HG03108 (cell line): ENCODE measurements around the gene MOXD1.
A peak's percentile ranks its signal among the peaks of the same experiment; 100 is the strongest.

Experiments
- ATAC-seq: cut with Tn5 transposase; IDR thresholded peaks from one replicate; pipeline ENCODE4 v1.9.1; 2021; ENCODE audit warnings: moderate library complexity; ENCODE audit not compliant: unreplicated experiment

Gene MOXD1

GRCh38 chr6:132400883-132401617, at the start of gene MOXD1:
Gene MOXD1, minus strand, starts transcription at chr6:132401475. Its CDS starts 49 bp downstream, at chr6:132401426.
- ATAC-seq: peak; percentile 43

- ATAC-seq: no peak
Measured at GRCh38 chr6:132446855-132447241, 45.6 kb upstream of the MOXD1 start.

- no peak for ATAC-seq
Measured at GRCh38 chr6:132446141-132446854, 45.0 kb upstream of the MOXD1 start.

- no peak for ATAC-seq
Measured at GRCh38 chr6:132445201-132445951, 44.1 kb upstream of the MOXD1 start.

- no peak for ATAC-seq
Measured at GRCh38 chr6:132443206-132443605, 41.9 kb upstream of the MOXD1 start.

- ATAC-seq: no peak
Measured at GRCh38 chr6:132430110-132430509, 28.8 kb upstream of the MOXD1 start.

GRCh38 chr6:132425176-132425575, 23.9 kb upstream of the MOXD1 start:
- no peak for ATAC-seq

GRCh38 chr6:132423839-132424238, 22.6 kb upstream of the MOXD1 start:
- ATAC-seq: no peak

GRCh38 chr6:132418235-132418965, 17.1 kb upstream of the MOXD1 start:
- ATAC-seq: no peak

GRCh38 chr6:132414761-132415160, 13.5 kb upstream of the MOXD1 start:
- no peak for ATAC-seq

- no peak for ATAC-seq
Measured at GRCh38 chr6:132414322-132414721, 13.0 kb upstream of the MOXD1 start.

- ATAC-seq: no peak
Measured at GRCh38 chr6:132413499-132413802, 12.2 kb upstream of the MOXD1 start.

- no peak for ATAC-seq
Measured at GRCh38 chr6:132412656-132413498, 11.6 kb upstream of the MOXD1 start.

- ATAC-seq: no peak
Measured at GRCh38 chr6:132411296-132411695, 10.0 kb upstream of the MOXD1 start.

GRCh38 chr6:132410830-132411229, 9.6 kb upstream of the MOXD1 start:
- ATAC-seq: no peak

- peak; percentile 65 for ATAC-seq
Measured at GRCh38 chr6:132405143-132405915, 4.1 kb upstream of the MOXD1 start.

- ATAC-seq: peak; percentile 7
Measured at GRCh38 chr6:132404736-132405135, 3.5 kb upstream of the MOXD1 start.

- no peak for ATAC-seq
Measured at GRCh38 chr6:132404330-132404729, 3.1 kb upstream of the MOXD1 start.

- ATAC-seq: no peak
Measured at GRCh38 chr6:132401618-132402285, 477 bp upstream of the MOXD1 start.
